Heart right ventricle (tissue), 16 donors: ENCODE results near the gene ANKRD33B. TPM values are rescaled to one million over a fixed set of nuclear protein-coding genes. Genes with fewer than 3 reads are reported as not detected.

Experiments
- ATAC-seq, 8 donors: fragments of 200-7000 bp; cut with Tn5 transposase; one replicate each; pipeline ENCODE4 v1.9.1; 2020; ENCODE audit warnings: mild to moderate bottlenecking in 8 of 8, moderate library complexity in 8 of 8, moderate number of reproducible peaks in 1 of 8
- DNase-seq, 2 donors: peaks; one replicate each; pipeline ENCODE4 v3.0.0-alpha.2; 2020
- H3K27ac ChIP-seq, 10 donors: fragments of 200-600 bp; sonication (generic) in 2 of 10; one replicate each; pipeline versions ENCODE4 v1.5.0 to v1.8.0; 2020 to 2022; ENCODE audit warnings: mild to moderate bottlenecking in 3 of 10
- H3K27me3 ChIP-seq, 7 donors: fragments of 200-600 bp; one replicate each; pipeline ENCODE4 v1.8.0; 2021 to 2022; ENCODE audit warnings: mild to moderate bottlenecking in 2 of 7
- H3K36me3 ChIP-seq, 9 donors: fragments of 200-600 bp; sonication (generic) in 1 of 9; one replicate each; pipeline versions ENCODE4 v1.5.0 to v1.8.0; 2020 to 2022; ENCODE audit warnings: mild to moderate bottlenecking in 2 of 9
- H3K4me1 ChIP-seq, 9 donors: fragments of 200-600 bp; sonication (generic) in 1 of 9; one replicate each; pipeline versions ENCODE4 v1.5.0 to v1.8.0; 2020 to 2022; ENCODE audit warnings: mild to moderate bottlenecking in 4 of 9
- H3K4me3 ChIP-seq, 10 donors: fragments of 200-600 bp; sonication (generic) in 2 of 10; one replicate each; pipeline versions ENCODE4 v1.5.0 to v1.8.0; 2020 to 2022; ENCODE audit warnings: mild to moderate bottlenecking in 7 of 10, moderate library complexity in 2 of 10
- H3K9me3 ChIP-seq, 11 donors: fragments of 200-600 bp in 10 of 11; sonication (generic) in 2 of 11; one replicate each; pipeline versions ENCODE4 v1.5.0 to v1.8.0; 2013 to 2022; ENCODE audit warnings: mild to moderate bottlenecking in 2 of 11, control low read depth in 1 of 11, moderate library complexity in 1 of 11
- WGBS, 2 donors: extraction: QIAGEN DNeasy Blood & Tissue Kit; methylation state at CpG; one replicate each; pipeline ENCODE4 v1.1.7; 2013; ENCODE audit warnings: inconsistent platforms in 1 of 2; 5-methylcytosine and 5-hydroxymethylcytosine counted together
- intact Hi-C, 10 donors: fragments of 100-400 bp; cut with DNase I; formaldehyde crosslinking; loops; one replicate each; pipeline versions ENCODE4 v1.11.1 to v1.14.2; 2022
- polyA plus RNA-seq, 2 donors: library from polyadenylated mRNA; stranded (reverse); fragments of 200-250 nt; gene quantifications; one replicate each; pipeline ENCODE4 v1.2.3, GENCODE V29; 2013
- total RNA-seq, 10 donors: library from RNA; stranded (reverse); fragmentation: NEBNext Ultra II Directional in 3 of 10; extraction: Animal tissue kit (Norgen Biotek cat#: 25700) in 3 of 10; gene quantifications; one replicate each; pipeline versions ENCODE4 v1.2.1 to v1.2.4, GENCODE V29; 2021 to 2023
- TF ChIP-seq, protein P1 (sequence below), 9 donors: fragments of 200-600 bp; sonication (generic) in 2 of 9; IDR thresholded peaks; one replicate each; pipeline versions ENCODE4 v1.5.0 to v1.8.0; 2021 to 2022; ENCODE audit warnings: antibody characterized with exemption in 9 of 9, mild to moderate bottlenecking in 5 of 9, moderate library complexity in 1 of 9
- donor health status: Arrhythmogenic right ventricular cardiomyopathy.
- donor health status: ischemic (EF 13 %, LVEDD 7.1; RV severe dilation, severe dysfunction).
- donor health status: healthy with polysubstance abuse.
- donor health status: DM: no; HTN: yes; CAD: no.
- donor health status: DM: no; HTN: no; CAD: no.
- donor health status: ischemic (EF 25% LVEDD 6.9; RV normal size, moderate dysfunction).
- donor health status: ischemic (EF 25% LVEDD 5.7; RV mildly dilated, moderate dysfunction).
- donor health status: healthy.
- donor health status: DM: yes; HTN: yes; CAD: no.
- donor health status: Ischemic cardiomyopathy.
- donor health status: ischemic (EF 35%, LVEDD 5.7; RV mildly dilated, moderate dysfunction).
- donor health status: nonischemic (EF 11% LVEDD 7.7; RV severe dilation, severe dysfunction).
- donor health status: DM: yes; HTN: yes; CAD: no.
- donor health status: PGD.
- donor health status: ischemic (EF 29% LVEDD 5.4; RV normal size, mild dysfunction).
- donor health status: nonischemic (EF 23%, LVEDD 6.1; RV moderate dilation, normal function).

The ANKRD33B gene
- total and polyA plus RNA-seq, 12 donors, result 0.46 to 33.0 (median 13.3) TPM

DNA sequence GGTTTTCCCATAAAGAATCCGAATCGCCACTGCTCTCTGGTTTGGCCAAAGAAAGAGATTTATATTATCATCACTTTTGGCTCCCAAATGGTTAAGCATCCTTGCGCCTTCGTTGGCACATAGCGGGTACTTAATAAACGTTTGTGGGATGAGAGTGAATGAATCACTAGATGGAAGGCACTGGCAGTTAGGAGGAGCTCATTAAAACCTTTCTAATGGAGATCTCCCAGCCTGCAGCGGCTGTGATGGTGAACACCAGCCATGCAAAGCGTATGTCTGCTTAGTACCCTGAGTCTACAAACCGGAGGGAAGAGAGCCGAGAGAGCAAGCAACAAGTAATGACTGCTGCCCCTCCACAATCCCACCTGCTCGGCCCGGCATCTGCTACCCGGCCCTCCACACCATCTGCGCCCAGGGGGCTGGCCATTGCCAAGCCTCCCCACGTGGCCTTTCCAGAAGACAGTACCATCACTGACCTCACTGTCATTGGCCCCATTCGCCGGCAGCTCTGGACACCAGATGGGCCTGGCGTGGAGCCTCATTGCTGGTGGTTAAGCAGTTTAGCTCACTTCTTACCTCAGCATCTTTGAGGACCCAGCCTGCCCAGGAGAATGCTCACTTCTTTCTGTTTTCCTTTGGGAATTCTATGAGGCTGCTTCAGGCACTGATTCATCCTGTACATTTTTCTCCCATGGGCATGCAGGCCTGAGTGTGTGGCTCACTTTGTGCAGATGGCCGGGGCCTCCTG lies 39.3 kb upstream of the ANKRD33B start:
- peaks cover 0 to 11% (median 0%) of the 10 kb centered on the region in 9 donors for H3K4me1 ChIP-seq
- intact Hi-C loops, result no loop called here
- no peak overlapping the region for H3K27ac ChIP-seq
- H3K27me3 ChIP-seq, result no peaks in the 10 kb centered on the region
- 88% methylated on average over 19 of the region's 19 CpGs for WGBS, 2 donors
- H3K4me3 ChIP-seq, result no peak overlapping the region
- DNase-seq (no peak), ATAC-seq (no peak)
- peaks cover 0 to 5% (median 0%) of the 10 kb centered on the region in 11 donors for H3K9me3 ChIP-seq
- TF ChIP-seq, protein P1, sequence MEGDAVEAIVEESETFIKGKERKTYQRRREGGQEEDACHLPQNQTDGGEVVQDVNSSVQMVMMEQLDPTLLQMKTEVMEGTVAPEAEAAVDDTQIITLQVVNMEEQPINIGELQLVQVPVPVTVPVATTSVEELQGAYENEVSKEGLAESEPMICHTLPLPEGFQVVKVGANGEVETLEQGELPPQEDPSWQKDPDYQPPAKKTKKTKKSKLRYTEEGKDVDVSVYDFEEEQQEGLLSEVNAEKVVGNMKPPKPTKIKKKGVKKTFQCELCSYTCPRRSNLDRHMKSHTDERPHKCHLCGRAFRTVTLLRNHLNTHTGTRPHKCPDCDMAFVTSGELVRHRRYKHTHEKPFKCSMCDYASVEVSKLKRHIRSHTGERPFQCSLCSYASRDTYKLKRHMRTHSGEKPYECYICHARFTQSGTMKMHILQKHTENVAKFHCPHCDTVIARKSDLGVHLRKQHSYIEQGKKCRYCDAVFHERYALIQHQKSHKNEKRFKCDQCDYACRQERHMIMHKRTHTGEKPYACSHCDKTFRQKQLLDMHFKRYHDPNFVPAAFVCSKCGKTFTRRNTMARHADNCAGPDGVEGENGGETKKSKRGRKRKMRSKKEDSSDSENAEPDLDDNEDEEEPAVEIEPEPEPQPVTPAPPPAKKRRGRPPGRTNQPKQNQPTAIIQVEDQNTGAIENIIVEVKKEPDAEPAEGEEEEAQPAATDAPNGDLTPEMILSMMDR (IDR thresholded peaks at IDR 0.05), result no peak
- H3K36me3 ChIP-seq, result no peaks in the 10 kb centered on the region

DNA sequence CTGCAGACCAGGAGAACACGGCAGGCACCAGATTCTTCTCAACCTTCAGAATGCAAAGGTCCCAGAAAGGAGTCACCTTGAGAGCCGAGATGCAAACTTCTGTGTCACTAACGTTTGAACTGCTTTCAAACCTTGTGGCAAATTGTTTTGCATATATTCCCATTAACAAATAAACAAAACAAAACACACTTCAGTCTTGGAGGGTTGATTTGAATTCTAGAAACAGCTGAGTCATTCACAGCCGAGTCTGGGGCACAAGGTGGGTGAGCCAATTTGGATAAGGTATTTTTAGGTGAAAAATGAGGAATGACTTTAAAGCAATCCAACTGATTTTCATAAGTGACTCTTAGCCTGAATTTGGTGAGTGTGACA lies 38.8 kb upstream of the ANKRD33B start:
- Histone ChIP-seq H3K27me3 (no peaks in the 10 kb centered on the region), H3K4me3 (no peak overlapping the region), H3K27ac (no peak overlapping the region), H3K9me3 (peaks cover 0 to 5% (median 0%) of the 10 kb centered on the region in 11 donors), H3K4me1 (peaks cover 0 to 11% (median 0%) of the 10 kb centered on the region in 9 donors), H3K36me3 (no peaks in the 10 kb centered on the region)
- ATAC-seq, result no peak
- intact Hi-C loops, result no loop called here
- 68 to 74% methylated on average over 4 of the region's 4 CpGs for WGBS, 2 donors
- TF ChIP-seq, protein P1 (IDR thresholded peaks at IDR 0.05), result no peak
- no peak for DNase-seq

DNA sequence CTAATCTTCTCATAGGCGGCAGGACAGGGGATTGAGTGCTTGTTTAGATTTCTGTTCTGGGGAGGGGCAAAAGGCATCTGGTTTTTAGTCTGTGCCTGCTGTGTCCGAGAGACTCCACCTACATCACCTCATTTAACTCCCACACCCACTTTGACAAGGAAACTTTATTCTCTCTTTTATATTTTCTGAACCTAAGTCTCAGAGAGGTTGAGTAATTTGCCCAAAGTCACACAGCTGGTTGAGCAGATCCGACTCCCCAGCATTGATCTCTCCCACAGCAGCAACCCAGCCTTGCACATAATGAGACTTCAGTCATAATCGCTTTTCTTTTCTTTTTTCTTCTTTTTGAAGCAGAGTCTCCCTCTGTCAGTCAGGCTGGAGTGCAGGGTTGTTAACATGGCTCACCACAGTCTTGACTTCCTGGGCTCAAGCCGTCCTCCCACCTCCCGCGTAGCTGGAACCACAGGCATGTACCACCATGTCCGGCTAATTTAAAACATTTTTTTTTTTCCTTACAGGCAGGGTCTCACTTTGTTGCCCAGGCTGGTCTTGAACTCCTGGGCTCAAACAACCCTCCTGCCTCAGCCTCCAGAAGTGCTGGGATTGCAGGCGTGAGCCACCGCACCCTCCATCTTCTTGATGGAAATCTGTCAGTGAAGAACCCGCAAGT lies 36.5 kb upstream of the ANKRD33B start:
- ATAC-seq, result no peak
- peaks cover 0 to 11% (median 0%) of the 10 kb centered on the region in 9 donors for H3K4me1 ChIP-seq
- no peak overlapping the region for H3K27ac ChIP-seq
- no peaks in the 10 kb centered on the region for H3K27me3 ChIP-seq
- no peak for DNase-seq
- TF ChIP-seq, protein P1 (IDR thresholded peaks at IDR 0.05), result no peak
- H3K4me3 ChIP-seq, result no peak overlapping the region
- WGBS, 2 donors, result 74 to 81% methylated on average over 11 of the region's 11 CpGs
- intact Hi-C loops, result no loop called here
- H3K36me3 ChIP-seq, result no peaks in the 10 kb centered on the region
- H3K9me3 ChIP-seq, result peaks cover 0 to under 1% (median 0%) of the 10 kb centered on the region in 11 donors

DNA sequence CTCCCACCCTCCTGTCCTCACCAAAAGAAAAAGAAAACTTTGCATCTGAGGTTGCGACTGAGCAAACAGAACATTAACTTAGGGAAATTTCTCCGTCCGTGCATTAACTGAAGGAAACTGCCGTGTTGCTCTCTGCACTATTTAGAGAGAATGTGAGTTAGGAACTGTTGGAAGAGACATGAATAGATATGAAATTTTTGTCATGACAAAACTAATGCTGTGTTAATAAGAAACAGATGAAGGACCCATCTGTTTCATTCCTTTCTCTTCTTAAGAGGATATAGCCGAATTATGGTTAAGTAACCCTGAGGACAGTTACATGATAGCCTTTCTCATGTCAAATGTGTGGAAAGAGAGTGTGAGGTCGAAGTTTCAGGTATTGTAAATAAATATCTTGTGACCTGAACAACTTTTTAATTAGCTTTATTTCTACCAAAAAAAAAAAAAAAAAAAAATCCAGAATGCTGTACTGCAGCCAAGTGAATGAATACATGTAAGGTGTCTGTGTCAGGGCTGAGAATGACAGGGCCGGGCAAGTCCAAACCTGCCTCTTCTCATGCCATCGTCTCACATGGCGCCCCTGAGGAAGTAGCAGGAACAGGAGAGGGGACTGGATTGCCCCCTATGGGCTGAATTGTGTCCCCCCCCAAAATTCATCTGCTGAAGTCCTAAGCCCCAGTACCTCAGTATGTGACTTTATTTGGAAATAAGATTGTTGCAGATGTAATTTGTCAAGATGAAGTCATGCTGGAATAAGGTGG lies 35.6 kb upstream of the ANKRD33B start:
- Histone ChIP-seq H3K27ac (no peak overlapping the region), H3K4me3 (no peak overlapping the region), H3K4me1 (peaks cover 0 to 11% (median 0%) of the 10 kb centered on the region in 9 donors), H3K27me3 (no peaks in the 10 kb centered on the region), H3K36me3 (no peaks in the 10 kb centered on the region), H3K9me3 (no peaks in the 10 kb centered on the region)
- ATAC-seq, result no peak
- 74 to 76% methylated on average over 9 of the region's 9 CpGs for WGBS, 2 donors
- DNase-seq, result no peak
- TF ChIP-seq, protein P1 (IDR thresholded peaks at IDR 0.05), result no peak
- intact Hi-C loops, result no loop called here
